Fibroblast of lung (primary cell): Measurements from ENCODE around the gene ARFIP1. TPM values are rescaled to one million over a fixed set of nuclear protein-coding genes. Genes with fewer than 3 reads are reported as not detected.
A peak's percentile ranks its signal among the peaks of the same experiment; 100 is the strongest.

Experiments used
- DNase-seq, 2 donors: peaks; one replicate each; pipeline versions ENCODE4 v3.0.0 to v3.0.0-alpha.2; 2010; ENCODE audit warnings: low read depth in 2 of 2
- H2AFZ ChIP-seq: 2 replicates; pipeline ENCODE4 v1.5.1; 2012; ENCODE audit warnings: low read length, control low read depth, inconsistent platforms
- H3K27ac ChIP-seq: 2 replicates; pipeline ENCODE4 v1.5.1; 2011; ENCODE audit warnings: low read length, control low read depth; ENCODE audit not compliant: insufficient read depth
- H3K27me3 ChIP-seq: 2 replicates; pipeline ENCODE4 v1.5.1; 2011; ENCODE audit warnings: mild to moderate bottlenecking, low read length; ENCODE audit not compliant: control insufficient read depth, insufficient read depth
- H3K36me3 ChIP-seq: 2 replicates; pipeline ENCODE4 v1.5.1; 2011; ENCODE audit warnings: low read length; ENCODE audit not compliant: control insufficient read depth, insufficient read depth
- H3K4me1 ChIP-seq: 2 replicates; pipeline ENCODE4 v1.5.1; 2011; ENCODE audit warnings: low read length; ENCODE audit not compliant: control insufficient read depth, insufficient read depth; ENCODE audit errors: extremely low read depth
- H3K4me2 ChIP-seq: 2 replicates; pipeline ENCODE4 v1.5.1; 2011; ENCODE audit warnings: low read length, control low read depth; ENCODE audit not compliant: insufficient read depth; ENCODE audit errors: extremely low read depth
- H3K4me3 ChIP-seq, 4 experiments: fragments of 200-600 bp in 1 of 4; sonication (generic) in 1 of 4; replicated peaks in 1 of 4; 2 replicates each; pipeline ENCODE4 v1.5.1; 2011 to 2016; ENCODE audit warnings: low read length in 4 of 4, low read depth in 3 of 4, mild to moderate bottlenecking in 3 of 4, control low read depth in 2 of 4, inconsistent platforms in 1 of 4, mixed read lengths in 1 of 4; ENCODE audit not compliant: insufficient read depth in 1 of 4; ENCODE audit errors: control extremely low read depth in 1 of 4
- H3K79me2 ChIP-seq: 2 replicates; pipeline ENCODE4 v1.5.1; 2012; ENCODE audit warnings: mild to moderate bottlenecking, low read length, inconsistent platforms; ENCODE audit not compliant: control insufficient read depth, insufficient read depth
- H3K9ac ChIP-seq: 2 replicates; pipeline ENCODE4 v1.5.1; 2011; ENCODE audit warnings: mild to moderate bottlenecking, low read length, control low read depth; ENCODE audit not compliant: insufficient read depth
- H3K9me3 ChIP-seq: 2 replicates; pipeline ENCODE4 v1.5.1; 2012; ENCODE audit warnings: low read depth, low read length; ENCODE audit not compliant: control insufficient read depth, insufficient read depth
- H4K20me1 ChIP-seq: 2 replicates; pipeline ENCODE4 v1.5.1; 2011; ENCODE audit warnings: low read length; ENCODE audit not compliant: control insufficient read depth, insufficient read depth; ENCODE audit errors: extremely low read depth
- CTCF ChIP-seq, 2 donors: IDR thresholded peaks in 1 of 2; conservative IDR thresholded peaks in 1 of 2; 1 replicate in 1 of 2; 2 replicates in 1 of 2; pipeline ENCODE4 v1.5.1; 2011 to 2012; ENCODE audit warnings: low read length in 2 of 2, control low read depth in 1 of 2, inconsistent platforms in 1 of 2, low read depth in 1 of 2, mild to moderate bottlenecking in 1 of 2
- EZH2 ChIP-seq: IDR thresholded peaks from 2 replicates; pipeline ENCODE4 v1.5.1; 2012; ENCODE audit warnings: low read length, control low read depth, mild to moderate bottlenecking; ENCODE audit errors: missing control alignments
- polyA plus RNA-seq, 2 donors: library from polyadenylated mRNA; depleted of rRNA in 1 of 2; stranded (reverse) in 1 of 2; unstranded in 1 of 2; fragments of >200 nt; gene quantifications; 2 replicates each; pipeline ENCODE4 v1.2.1, GENCODE V29; 2011 to 2012; ENCODE audit warnings: missing spikeins in 1 of 2
- total RNA-seq: library from RNA; depleted of rRNA; stranded (reverse); fragments of >200 nt; gene quantifications from 2 replicates; pipeline ENCODE4 v1.2.1, GENCODE V29; 2014

The ARFIP1 gene
- total and polyA plus RNA-seq, 2 donors (not counting 1 experiment from before 2014, with no cell fraction given), result 35.6 to 40.8 TPM

GRCh38 chr4:152734015-152734698 lies 45.6 kb upstream of the ARFIP1 start:
- no peaks in the 10 kb centered on the region for H3K36me3 ChIP-seq
- H4K20me1 ChIP-seq, result no peaks in the 10 kb centered on the region

GRCh38 chr4:152734699-152735050 lies 45.1 kb upstream of the ARFIP1 start:
- no peaks in the 10 kb centered on the region for H4K20me1 ChIP-seq
- H3K36me3 ChIP-seq, result no peaks in the 10 kb centered on the region
- H3K4me3 ChIP-seq, result no peak overlapping the region

More at GRCh38 chr4:152734015-152734698, 45.6 kb upstream of the ARFIP1 start:
- Histone ChIP-seq H3K9me3 (no peaks in the 10 kb centered on the region), H3K9ac (no peak overlapping the region), H3K4me2 (no peak overlapping the region), H3K4me1 (no peaks in the 10 kb centered on the region), H3K79me2 (no peaks in the 10 kb centered on the region), H2AFZ (no peak overlapping the region), H3K27me3 (no peaks in the 10 kb centered on the region), H3K4me3 (no peak overlapping the region), H3K27ac (no peak overlapping the region)
- no peak for TF ChIP-seq EZH2
- TF ChIP-seq CTCF (conservative IDR thresholded peaks at IDR 0.05 in 1 of 2, IDR thresholded peaks at IDR 0.05 in 1 of 2; ENCODE audit: low read depth in 1 of 2, low read length in 2 of 2), result no peak
- DNase-seq, result no peak

DNA sequence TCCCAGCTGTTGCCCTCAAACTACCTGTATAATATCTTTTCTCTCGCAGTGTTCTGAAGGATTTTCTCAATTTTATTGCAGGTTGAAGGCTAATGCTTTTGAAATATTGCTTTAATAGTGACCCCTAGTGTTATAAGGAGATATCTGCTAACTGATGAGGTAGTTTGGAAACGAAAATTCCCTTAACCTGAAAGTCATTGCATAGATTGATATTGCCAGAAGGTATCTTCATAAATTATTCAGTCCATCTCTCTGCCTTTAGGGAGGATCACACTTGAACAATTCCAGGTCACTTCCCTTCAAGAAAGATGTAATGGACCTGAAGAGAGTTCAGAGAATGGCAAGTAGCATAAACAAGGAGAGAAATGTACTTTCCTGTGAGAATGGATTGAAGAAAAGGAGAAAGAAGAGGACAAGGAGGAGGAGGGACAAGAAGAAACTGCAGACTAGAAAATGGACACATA lies 44.3 kb upstream of the ARFIP1 start:
- Histone ChIP-seq H3K36me3 (no peaks in the 10 kb centered on the region), H3K79me2 (no peaks in the 10 kb centered on the region), H4K20me1 (no peaks in the 10 kb centered on the region), H3K4me2 (no peak overlapping the region), H3K4me3 (no peak overlapping the region), H3K9ac (no peak overlapping the region), H3K27ac (no peak overlapping the region), H3K4me1 (no peaks in the 10 kb centered on the region), H3K27me3 (no peaks in the 10 kb centered on the region), H3K9me3 (no peaks in the 10 kb centered on the region), H2AFZ (no peak overlapping the region)
- peak; percentile 14 to 47 for DNase-seq
- TF ChIP-seq CTCF (conservative IDR thresholded peaks at IDR 0.05 in 1 of 2, IDR thresholded peaks at IDR 0.05 in 1 of 2; ENCODE audit: low read depth in 1 of 2, low read length in 2 of 2) (peak; percentile 22 to 54), EZH2 (no peak)

More at GRCh38 chr4:152734699-152735050, 45.1 kb upstream of the ARFIP1 start:
- Histone ChIP-seq H3K4me1 (no peaks in the 10 kb centered on the region), H3K9ac (no peak overlapping the region), H3K27me3 (no peaks in the 10 kb centered on the region), H2AFZ (no peak overlapping the region), H3K27ac (no peak overlapping the region), H3K9me3 (no peaks in the 10 kb centered on the region), H3K79me2 (no peaks in the 10 kb centered on the region), H3K4me2 (no peak overlapping the region)
- DNase-seq, result no peak
- TF ChIP-seq EZH2, result no peak
- TF ChIP-seq CTCF (conservative IDR thresholded peaks at IDR 0.05 in 1 of 2, IDR thresholded peaks at IDR 0.05 in 1 of 2; ENCODE audit: low read depth in 1 of 2, low read length in 2 of 2), result no peak
